Neuronal stem cell (in vitro differentiated cells): ENCODE measurements around the gene MIP.

Experiments used
- DNase-seq: peaks from one replicate; pipeline ENCODE4 v3.0.0-alpha.2; 2013; ENCODE audit warnings: low spot score
- H2AFZ ChIP-seq: one replicate; pipeline ENCODE4 v1.6.1; 2013; ENCODE audit warnings: mild to moderate bottlenecking, low read length, inconsistent platforms
- H2AK5ac ChIP-seq: 2 replicates; pipeline ENCODE4 v1.6.1; 2013; ENCODE audit warnings: low read depth, mild to moderate bottlenecking, inconsistent platforms, low read length, moderate library complexity, mixed read lengths
- H2BK120ac ChIP-seq: 2 replicates; pipeline ENCODE4 v1.6.1; 2013; ENCODE audit warnings: low read depth, mild to moderate bottlenecking, inconsistent platforms, low read length, moderate library complexity, mixed read lengths
- H2BK12ac ChIP-seq: one replicate; pipeline ENCODE4 v1.6.1; 2013; ENCODE audit warnings: low read length, inconsistent platforms
- H2BK15ac ChIP-seq: 2 replicates; pipeline ENCODE4 v1.6.1; 2013; ENCODE audit warnings: mild to moderate bottlenecking, low read length, inconsistent platforms, mixed read lengths
- H2BK5ac ChIP-seq: one replicate; pipeline ENCODE4 v1.6.1; 2013; ENCODE audit warnings: inconsistent platforms, mild to moderate bottlenecking, low read length, moderate library complexity
- H3K14ac ChIP-seq: one replicate; pipeline ENCODE4 v1.6.1; 2013; ENCODE audit warnings: low read length, inconsistent platforms
- H3K18ac ChIP-seq: 2 replicates; pipeline ENCODE4 v1.6.1; 2013; ENCODE audit warnings: low read length, inconsistent platforms
- H3K23ac ChIP-seq: 2 replicates; pipeline ENCODE4 v1.6.1; 2013; ENCODE audit warnings: low read depth, mild to moderate bottlenecking, mixed read lengths, low read length, inconsistent platforms; ENCODE audit not compliant: poor library complexity
- H3K27ac ChIP-seq: replicated peaks from 3 replicates; pipeline ENCODE4 v1.5.1; 2013; ENCODE audit warnings: low read length, inconsistent platforms
- H3K27me3 ChIP-seq, 3 experiments: 2 replicates each; pipeline ENCODE4 v1.6.1; 2013; ENCODE audit warnings: low read length in 3 of 3, mild to moderate bottlenecking in 2 of 3, inconsistent platforms in 1 of 3, low read depth in 1 of 3, mixed read lengths in 1 of 3, moderate library complexity in 1 of 3; ENCODE audit not compliant: control insufficient read depth in 3 of 3, insufficient read depth in 3 of 3
- H3K36me3 ChIP-seq, 2 donors: replicated peaks in 1 of 2; 2 replicates each; pipeline ENCODE4 v1.6.1; 2013; ENCODE audit warnings: low read length in 2 of 2; ENCODE audit not compliant: control insufficient read depth in 2 of 2, insufficient read depth in 2 of 2
- H3K4ac ChIP-seq: 2 replicates; pipeline ENCODE4 v1.6.1; 2013; ENCODE audit warnings: inconsistent platforms, mild to moderate bottlenecking, low read length, moderate library complexity
- H3K4me1 ChIP-seq, 2 donors: 1 replicate in 1 of 2; 2 replicates in 1 of 2; pipeline ENCODE4 v1.6.1; 2013; ENCODE audit warnings: low read length in 2 of 2, low read depth in 1 of 2; ENCODE audit not compliant: control insufficient read depth in 2 of 2, insufficient read depth in 1 of 2
- H3K4me2 ChIP-seq: one replicate; pipeline ENCODE4 v1.6.1; 2013; ENCODE audit warnings: mild to moderate bottlenecking, low read length, inconsistent platforms; ENCODE audit not compliant: insufficient read depth, poor library complexity, severe bottlenecking
- H3K4me3 ChIP-seq, 2 donors: 2 replicates each; pipeline ENCODE4 v1.5.1; 2013; ENCODE audit warnings: low read length in 2 of 2, mild to moderate bottlenecking in 2 of 2, inconsistent platforms in 1 of 2, moderate library complexity in 1 of 2
- H3K79me1 ChIP-seq: one replicate; pipeline ENCODE4 v1.6.1; 2013; ENCODE audit warnings: low read depth, mild to moderate bottlenecking, inconsistent platforms, low read length, moderate library complexity
- H3K9ac ChIP-seq: one replicate; pipeline ENCODE4 v1.6.1; 2013; ENCODE audit warnings: mild to moderate bottlenecking, low read depth, low read length, inconsistent platforms; ENCODE audit not compliant: poor library complexity
- H3K9me3 ChIP-seq, 2 donors: replicated peaks in 1 of 2; 2 replicates each; pipeline versions ENCODE3 to v1.6.1; 2013; ENCODE audit warnings: low read length in 2 of 2, mild to moderate bottlenecking in 2 of 2, inconsistent platforms in 1 of 2, low read depth in 1 of 2, mixed read lengths in 1 of 2, moderate library complexity in 1 of 2; ENCODE audit not compliant: control insufficient read depth in 2 of 2, insufficient read depth in 1 of 2
- H4K8ac ChIP-seq: one replicate; pipeline ENCODE4 v1.6.1; 2013; ENCODE audit warnings: low read depth, mild to moderate bottlenecking, inconsistent platforms, low read length, moderate library complexity
- H4K91ac ChIP-seq: one replicate; pipeline ENCODE4 v1.6.1; 2013; ENCODE audit warnings: low read length, low read depth, mild to moderate bottlenecking, inconsistent platforms; ENCODE audit not compliant: poor library complexity
- WGBS, 2 donors: extraction: QIAGEN DNeasy Blood & Tissue Kit; methylation state at CpG; one replicate each; pipeline ENCODE4 v1.1.7; 2013; ENCODE audit warnings: missing lambda C conversion rate in 2 of 2, mixed read lengths in 1 of 2; ENCODE audit not compliant: insufficient read length in 2 of 2, insufficient replicate concordance in 1 of 2; ENCODE audit errors: extremely low coverage in 2 of 2; 5-methylcytosine and 5-hydroxymethylcytosine counted together

Gene MIP

DNA sequence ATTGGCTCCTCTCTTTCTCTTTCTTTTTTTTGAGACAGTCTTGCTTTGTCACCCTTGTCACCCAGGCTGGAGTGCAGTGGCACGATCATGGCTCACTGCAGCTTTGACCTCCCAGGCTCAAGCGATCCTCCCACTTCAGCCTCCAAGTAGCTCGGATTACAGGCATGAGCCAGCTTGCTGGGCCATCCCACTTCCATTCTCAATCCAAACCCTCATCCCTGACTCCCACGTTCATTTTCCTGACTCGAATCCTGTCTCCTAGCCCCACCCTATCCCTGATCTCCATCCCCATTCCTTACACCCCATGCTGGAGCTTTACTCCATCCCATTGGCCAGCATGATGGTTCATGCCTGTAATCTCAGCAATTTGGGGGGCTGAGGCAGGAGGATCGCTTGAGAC is 21.7 kb upstream of the MIP start:
- Histone ChIP-seq H3K18ac (no peak overlapping the region), H2BK120ac (no peak overlapping the region), H2BK5ac (no peak overlapping the region), H3K23ac (no peak overlapping the region), H3K9me3 (peaks cover 0 to 4% of the 10 kb centered on the region in 2 donors), H3K36me3 (peaks cover 4 to 36% of the 10 kb centered on the region in 2 donors), H3K79me1 (no peaks in the 10 kb centered on the region), H2BK12ac (no peak overlapping the region), H4K91ac (no peak overlapping the region), H2BK15ac (no peak overlapping the region), H3K27me3 (no peaks in the 10 kb centered on the region), H2AFZ (no peak overlapping the region), H2AK5ac (no peak overlapping the region), H4K8ac (no peak overlapping the region), H3K14ac (no peak overlapping the region), H3K4me1 (no peaks in the 10 kb centered on the region), H3K4me3 (no peak overlapping the region), H3K4ac (no peak overlapping the region), H3K9ac (no peak overlapping the region), H3K27ac (no peak overlapping the region), H3K4me2 (no peak overlapping the region)
- WGBS, 2 donors, result 100% methylated on average over 1 of the region's 6 CpGs; no CpG with 5 or more reads in 1 of the 2 donors
- DNase-seq, result no peak

DNA sequence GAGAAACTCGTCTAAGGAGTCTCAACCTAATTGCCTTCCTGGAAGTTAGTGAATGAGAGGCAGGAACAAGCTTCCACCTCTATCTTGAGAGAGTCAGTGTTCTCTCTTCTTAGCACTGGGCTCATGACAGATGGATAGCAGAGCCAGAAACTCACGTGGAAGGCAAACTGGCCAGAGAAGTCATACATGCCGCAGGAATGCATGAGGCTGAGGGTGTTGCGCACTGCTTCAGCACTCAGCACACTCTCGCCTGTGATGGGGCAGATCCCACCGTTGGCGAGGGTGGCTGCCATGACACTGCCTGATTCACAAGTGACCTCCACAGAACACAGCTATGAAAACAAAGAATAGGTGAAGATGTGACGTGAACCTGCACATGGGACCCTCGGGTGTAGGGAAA is 19.9 kb upstream of the MIP start:
- H4K8ac ChIP-seq, result no peak overlapping the region

DNA sequence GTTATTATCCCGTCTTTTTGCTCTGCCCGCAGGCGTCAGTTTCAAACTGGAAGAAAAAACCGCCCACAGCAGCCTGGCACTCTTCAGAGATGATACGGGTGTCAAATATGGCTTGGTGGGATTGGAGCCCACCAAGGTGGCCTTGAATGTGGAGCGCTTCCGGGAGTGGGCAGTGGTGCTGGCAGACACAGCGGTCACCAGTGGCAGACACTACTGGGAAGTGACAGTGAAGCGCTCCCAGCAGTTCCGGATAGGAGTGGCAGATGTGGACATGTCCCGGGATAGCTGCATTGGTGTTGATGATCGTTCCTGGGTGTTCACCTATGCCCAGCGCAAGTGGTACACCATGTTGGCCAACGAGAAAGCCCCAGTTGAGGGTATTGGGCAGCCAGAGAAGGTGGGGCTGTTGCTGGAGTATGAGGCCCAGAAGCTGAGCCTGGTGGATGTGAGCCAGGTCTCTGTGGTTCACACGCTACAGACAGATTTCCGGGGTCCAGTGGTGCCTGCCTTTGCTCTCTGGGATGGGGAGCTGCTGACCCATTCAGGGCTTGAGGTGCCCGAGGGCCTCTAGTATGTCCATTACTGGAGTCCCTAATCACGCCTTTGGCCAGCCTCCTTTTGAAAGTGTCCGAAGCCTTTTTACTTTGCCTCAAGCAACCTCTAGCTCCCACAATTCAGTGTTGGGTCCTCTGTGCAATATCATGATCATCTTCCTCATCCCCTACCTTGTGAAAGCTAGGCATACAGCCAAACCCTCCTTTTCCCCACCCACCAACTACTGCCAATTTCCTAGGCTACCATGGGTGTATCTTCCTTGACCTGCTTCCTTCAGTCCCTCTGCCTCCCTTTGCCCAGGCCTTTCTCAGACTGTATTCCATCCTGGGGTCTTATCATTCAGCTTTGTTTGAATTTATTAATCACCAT is 14.8 kb upstream of the MIP start:
- Histone ChIP-seq H3K4ac (no peak overlapping the region), H2AK5ac (peak overlapping the region; percentile 67), H4K8ac (peak overlapping the region; percentile 26), H3K36me3 (peaks cover 6 to 45% of the 10 kb centered on the region in 2 donors), H3K14ac (no peak overlapping the region), H3K18ac (peak overlapping the region; percentile 13), H3K27ac (no peak overlapping the region), H2AFZ (peak overlapping the region; percentile 88), H3K27me3 (no peaks in the 10 kb centered on the region), H3K9me3 (no peaks in the 10 kb centered on the region), H3K9ac (peak overlapping the region; percentile 45), H3K79me1 (no peaks in the 10 kb centered on the region), H3K23ac (peak overlapping the region; percentile 22), H3K4me2 (peak overlapping the region; percentile 59), H3K4me1 (peaks cover 7 to 9% of the 10 kb centered on the region in 2 donors), H3K4me3 (peak overlapping the region; percentile 69 to 85), H2BK12ac (peak overlapping the region; percentile 14), H2BK15ac (no peak overlapping the region), H2BK120ac (no peak overlapping the region), H2BK5ac (no peak overlapping the region), H4K91ac (no peak overlapping the region)
- no peak for DNase-seq
- WGBS, 2 donors, result no CpG with 5 or more reads among the region's 19 CpGs

More for the DNA sequence above, 19.9 kb upstream of the MIP start:
- Histone ChIP-seq H3K23ac (no peak overlapping the region), H3K4ac (no peak overlapping the region), H2BK5ac (no peak overlapping the region), H2AK5ac (no peak overlapping the region), H3K36me3 (peaks cover 6 to 51% of the 10 kb centered on the region in 2 donors), H2AFZ (no peak overlapping the region), H3K4me3 (peak overlapping the region in 1 of 2 donors; percentile 11), H2BK15ac (no peak overlapping the region), H3K4me2 (no peak overlapping the region), H3K79me1 (no peaks in the 10 kb centered on the region), H3K4me1 (peaks cover 3 to 5% of the 10 kb centered on the region in 2 donors), H4K91ac (no peak overlapping the region), H3K27ac (no peak overlapping the region), H3K14ac (no peak overlapping the region), H3K18ac (no peak overlapping the region), H3K9me3 (peaks cover 0 to 4% of the 10 kb centered on the region in 2 donors), H3K9ac (no peak overlapping the region), H3K27me3 (no peaks in the 10 kb centered on the region), H2BK120ac (no peak overlapping the region), H2BK12ac (no peak overlapping the region)
- no peak for DNase-seq
- WGBS, 2 donors, result no CpG with 5 or more reads among the region's 9 CpGs
